Naive thymus-derived CD4-positive, alpha-beta T cell (primary cell): ENCODE measurements around the gene GNB5. TPM values are rescaled to one million over a fixed set of nuclear protein-coding genes. Genes with fewer than 3 reads are reported as not detected.

Experiments
- ATAC-seq: fragments of 150-1000 bp; cut with Tn5 transposase; 2 replicates; pipeline ENCODE4 v1.10.0; 2021; ENCODE audit warnings: mild to moderate bottlenecking, moderate library complexity
- CTCF ChIA-PET: fragments of 350-600 bp; sonication (Branson Sonifier 250); formaldehyde crosslinking; loops from one replicate; lab custom pipeline; 2021; ENCODE audit warnings: antibody characterized with exemption; lab: Charles Lee
- POLR2A ChIA-PET: fragments of 350-600 bp; sonication (Branson Sonifier 250); formaldehyde crosslinking; loops from one replicate; lab custom pipeline; 2021; ENCODE audit warnings: antibody characterized with exemption, inconsistent platforms; lab: Charles Lee
- DNase-seq, 9 donors: peaks; one replicate each; pipeline versions ENCODE4 v3.0.0 to v3.0.0-alpha.2; 2020 to 2022; ENCODE audit warnings: mixed read lengths in 1 of 9
- H3K27ac ChIP-seq: one replicate; pipeline ENCODE4 v1.7.0; 2013; ENCODE audit warnings: mild to moderate bottlenecking, low read depth, low read length, moderate library complexity
- H3K27me3 ChIP-seq, 2 donors: one replicate each; pipeline ENCODE4 v1.7.0; 2013; ENCODE audit warnings: low read length in 2 of 2, mild to moderate bottlenecking in 2 of 2, moderate library complexity in 2 of 2; ENCODE audit not compliant: control insufficient read depth in 2 of 2, insufficient read depth in 2 of 2
- H3K36me3 ChIP-seq, 3 experiments: 1 replicate in 2 of 3; 2 replicates in 1 of 3; pipeline ENCODE4 v1.7.0; 2013; ENCODE audit warnings: low read length in 3 of 3, mild to moderate bottlenecking in 3 of 3, moderate library complexity in 1 of 3; ENCODE audit not compliant: insufficient read depth in 3 of 3, control insufficient read depth in 2 of 3
- H3K4me1 ChIP-seq, 2 donors: one replicate each; pipeline ENCODE4 v1.7.0; 2013; ENCODE audit warnings: low read length in 2 of 2, mild to moderate bottlenecking in 2 of 2, moderate library complexity in 1 of 2; ENCODE audit not compliant: control insufficient read depth in 2 of 2, insufficient read depth in 2 of 2
- H3K4me3 ChIP-seq: 2 replicates; pipeline ENCODE4 v1.7.0; 2013; ENCODE audit warnings: mild to moderate bottlenecking, low read length
- H3K9me3 ChIP-seq, 3 experiments: 1 replicate in 2 of 3; 2 replicates in 1 of 3; pipeline ENCODE4 v1.7.0; 2013; ENCODE audit warnings: low read length in 3 of 3; ENCODE audit not compliant: control insufficient read depth in 2 of 3
- H3K27ac Mint-ChIP-seq, 9 donors: one replicate each; pipeline ENCODE4 v1.8.0; 2020 to 2022; ENCODE audit warnings: mixed read lengths in 9 of 9, mild to moderate bottlenecking in 8 of 9, moderate library complexity in 5 of 9, inconsistent platforms in 2 of 9
- H3K27me3 Mint-ChIP-seq, 5 donors: one replicate each; pipeline ENCODE4 v1.8.0; 2021 to 2022; ENCODE audit warnings: mixed read lengths in 5 of 5, mild to moderate bottlenecking in 1 of 5
- H3K36me3 Mint-ChIP-seq, 5 donors: one replicate each; pipeline ENCODE4 v1.8.0; 2020 to 2022; ENCODE audit warnings: mixed read lengths in 5 of 5, mild to moderate bottlenecking in 3 of 5, inconsistent platforms in 1 of 5
- H3K4me1 Mint-ChIP-seq, 7 donors: one replicate each; pipeline ENCODE4 v1.8.0; 2020 to 2022; ENCODE audit warnings: mixed read lengths in 7 of 7, mild to moderate bottlenecking in 3 of 7, inconsistent platforms in 1 of 7
- H3K4me3 Mint-ChIP-seq, 10 donors: one replicate each; pipeline ENCODE4 v1.8.0; 2020 to 2022; ENCODE audit warnings: mild to moderate bottlenecking in 10 of 10, mixed read lengths in 10 of 10, moderate library complexity in 6 of 10, inconsistent platforms in 2 of 10
- H3K9me3 Mint-ChIP-seq, 11 donors: one replicate each; pipeline ENCODE4 v1.8.0; 2020 to 2022; ENCODE audit warnings: mixed read lengths in 11 of 11, mild to moderate bottlenecking in 4 of 11, inconsistent platforms in 1 of 11, moderate library complexity in 1 of 11
- intact Hi-C, 2 donors: fragments of 100-400 bp; cut with micrococcal nuclease; formaldehyde crosslinking; loops; one replicate each; pipeline ENCODE4 v1.15.1; 2023
- polyA plus RNA-seq, 2 donors: library from polyadenylated mRNA; unstranded; fragments of 300-500 nt; fragmentation: Illumina TruSeq; gene quantifications; one replicate each; pipeline ENCODE4 v1.2.3, GENCODE V29; 2021
- total RNA-seq, 6 experiments: library from RNA in 5 of 6; stranded (reverse) in 5 of 6; gene quantifications; 1 replicate in 5 of 6; 2 replicates in 1 of 6; pipeline ENCODE4 v1.2.3 and lab custom pipeline; 2021 to 2026

GNB5 gene
- total and polyA plus RNA-seq, 7 experiments from 2014 or later: 35.1 to 80.0 (median 49.0) TPM

GRCh38 chr15:52204657-52205056 is 13.5 kb upstream of the GNB5 start:
- Mint-ChIP-seq H3K36me3 (peaks cover 0 to 5% (median 0%) of the 10 kb centered on the region in 5 donors), H3K9me3 (no peaks in the 10 kb centered on the region), H3K27ac (no peak overlapping the region), H3K4me1 (peaks cover 0 to 6% (median 0%) of the 10 kb centered on the region in 7 donors), H3K27me3 (peaks cover 0 to 8% (median 0%) of the 10 kb centered on the region in 5 donors), H3K4me3 (no peak overlapping the region)
- H3K9me3 ChIP-seq: no peaks in the 10 kb centered on the region
- H3K27me3 ChIP-seq: no peaks in the 10 kb centered on the region
- H3K36me3 ChIP-seq: no peaks in the 10 kb centered on the region
- ChIA-PET POLR2A (no interaction called here), CTCF (no interaction called here)
- H3K4me3 ChIP-seq: no peak overlapping the region
- DNase-seq (no peak), ATAC-seq (no peak)
- no peak overlapping the region for H3K27ac ChIP-seq
- intact Hi-C loops: no loop called here
- H3K4me1 ChIP-seq: no peaks in the 10 kb centered on the region

- POLR2A ChIA-PET: no interaction called here
- H3K4me3 ChIP-seq: no peak overlapping the region
- no peak for ATAC-seq
Observed at GRCh38 chr15:52200831-52201365, 9.7 kb upstream of the GNB5 start.

GRCh38 chr15:52199271-52199670 is 8.1 kb upstream of the GNB5 start:
- H3K4me3 Mint-ChIP-seq: no peak overlapping the region
- H3K36me3 Mint-ChIP-seq: peaks cover 0 to 3% (median 0%) of the 10 kb centered on the region in 5 donors
- H3K9me3 ChIP-seq: no peaks in the 10 kb centered on the region
- ChIA-PET CTCF (interaction anchor here (0.7 to 1.3 kb wide), 2 partner anchors 9 to 15 kb away, joined by 3 to 5 read pairs; no protein-coding TSS in a partner anchor), POLR2A (interaction anchor here (0.7 kb wide), 1 partner anchor 29 kb away, joined by 3 read pairs; no protein-coding TSS in a partner anchor)
- no peak overlapping the region for H3K4me3 ChIP-seq
- no peaks in the 10 kb centered on the region for H3K4me1 Mint-ChIP-seq
- no peaks in the 10 kb centered on the region for H3K4me1 ChIP-seq
- no peaks in the 10 kb centered on the region for H3K27me3 ChIP-seq
- H3K27ac Mint-ChIP-seq: no peak overlapping the region
- H3K27me3 Mint-ChIP-seq: peaks cover 0 to 13% (median 0%) of the 10 kb centered on the region in 5 donors
- ATAC-seq: no peak
- no peaks in the 10 kb centered on the region for H3K36me3 ChIP-seq
- intact Hi-C loops: no loop called here
- no peak overlapping the region for H3K27ac ChIP-seq
- no peaks in the 10 kb centered on the region for H3K9me3 Mint-ChIP-seq
- DNase-seq: no peak

More at GRCh38 chr15:52200831-52201365, 9.7 kb upstream of the GNB5 start:
- intact Hi-C loops: no loop called here
- Mint-ChIP-seq H3K36me3 (peaks cover 0 to 5% (median 0%) of the 10 kb centered on the region in 5 donors), H3K4me3 (no peak overlapping the region), H3K4me1 (no peaks in the 10 kb centered on the region), H3K27ac (no peak overlapping the region), H3K9me3 (no peaks in the 10 kb centered on the region), H3K27me3 (peaks cover 0 to 8% (median 0%) of the 10 kb centered on the region in 5 donors)
- no peaks in the 10 kb centered on the region for H3K36me3 ChIP-seq
- no peaks in the 10 kb centered on the region for H3K9me3 ChIP-seq
- no peak overlapping the region for H3K27ac ChIP-seq
- DNase-seq: no peak
- no peaks in the 10 kb centered on the region for H3K27me3 ChIP-seq
- H3K4me1 ChIP-seq: no peaks in the 10 kb centered on the region
- CTCF ChIA-PET: no interaction called here

GRCh38 chr15:52196891-52197290 is 5.7 kb upstream of the GNB5 start:
- CTCF ChIA-PET: no interaction called here

GRCh38 chr15:52193791-52194190 is 2.6 kb upstream of the GNB5 start:
- no peak overlapping the region for H3K27ac ChIP-seq
- peaks cover 0 to 9% (median 0%) of the 10 kb centered on the region in 5 donors for H3K27me3 Mint-ChIP-seq
- H3K9me3 ChIP-seq: no peaks in the 10 kb centered on the region
- no peaks in the 10 kb centered on the region for H3K36me3 ChIP-seq
- intact Hi-C loops: no loop called here
- H3K4me3 ChIP-seq: no peak overlapping the region
- peaks cover 0 to 3% (median 0%) of the 10 kb centered on the region in 5 donors for H3K36me3 Mint-ChIP-seq
- no peak for DNase-seq
- no peak for ATAC-seq
- no peaks in the 10 kb centered on the region for H3K4me1 ChIP-seq
- H3K27ac Mint-ChIP-seq: no peak overlapping the region
- H3K4me3 Mint-ChIP-seq: no peak overlapping the region
- no peaks in the 10 kb centered on the region for H3K27me3 ChIP-seq
- no peaks in the 10 kb centered on the region for H3K9me3 Mint-ChIP-seq
- POLR2A ChIA-PET: no interaction called here
- CTCF ChIA-PET: interaction anchor here (0.7 to 1.3 kb wide), 3 partner anchors 9 to 31 kb away, joined by 4 to 5 read pairs (median 4); no protein-coding TSS in a partner anchor
- no peaks in the 10 kb centered on the region for H3K4me1 Mint-ChIP-seq

More at GRCh38 chr15:52196891-52197290, 5.7 kb upstream of the GNB5 start:
- no peaks in the 10 kb centered on the region for H3K9me3 Mint-ChIP-seq
- intact Hi-C loops: no loop called here
- no peaks in the 10 kb centered on the region for H3K4me1 Mint-ChIP-seq
- no peaks in the 10 kb centered on the region for H3K4me1 ChIP-seq
- no peaks in the 10 kb centered on the region for H3K9me3 ChIP-seq
- H3K27me3 ChIP-seq: no peaks in the 10 kb centered on the region
- no peak for DNase-seq
- H3K36me3 ChIP-seq: no peaks in the 10 kb centered on the region
- POLR2A ChIA-PET: no interaction called here
- ATAC-seq: no peak
- H3K4me3 Mint-ChIP-seq: no peak overlapping the region
- H3K36me3 Mint-ChIP-seq: peaks cover 0 to 3% (median 0%) of the 10 kb centered on the region in 5 donors
- H3K27me3 Mint-ChIP-seq: peaks cover 0 to 18% (median 0%) of the 10 kb centered on the region in 5 donors
- H3K27ac Mint-ChIP-seq: no peak overlapping the region
- H3K4me3 ChIP-seq: no peak overlapping the region
- no peak overlapping the region for H3K27ac ChIP-seq

GRCh38 chr15:52193321-52193720 is 2.1 kb upstream of the GNB5 start:
- Mint-ChIP-seq H3K4me3 (no peak overlapping the region), H3K4me1 (no peaks in the 10 kb centered on the region), H3K27ac (no peak overlapping the region), H3K9me3 (no peaks in the 10 kb centered on the region), H3K27me3 (peaks cover 0 to 9% (median 0%) of the 10 kb centered on the region in 5 donors), H3K36me3 (peaks cover 0 to 3% (median 0%) of the 10 kb centered on the region in 5 donors)
- ChIA-PET POLR2A (no interaction called here), CTCF (interaction anchor here (0.7 to 1.3 kb wide), 3 partner anchors 9 to 30 kb away, joined by 4 to 5 read pairs (median 4); no protein-coding TSS in a partner anchor)
- Histone ChIP-seq H3K4me3 (no peak overlapping the region), H3K27ac (no peak overlapping the region), H3K9me3 (no peaks in the 10 kb centered on the region), H3K27me3 (no peaks in the 10 kb centered on the region), H3K4me1 (no peaks in the 10 kb centered on the region), H3K36me3 (no peaks in the 10 kb centered on the region)
- ATAC-seq: no peak
- DNase-seq: no peak
- intact Hi-C loops: no loop called here
